DMS 273 treated with DMSO at 0.1 percent for 48 hours (cell line): ENCODE results near the gene TMEM207.

ENCODE experiments used
- DNase-seq: peaks from one replicate; lab custom pipeline; 2025; lab: John Stamatoyannopoulos, UW

TMEM207 gene

DNA sequence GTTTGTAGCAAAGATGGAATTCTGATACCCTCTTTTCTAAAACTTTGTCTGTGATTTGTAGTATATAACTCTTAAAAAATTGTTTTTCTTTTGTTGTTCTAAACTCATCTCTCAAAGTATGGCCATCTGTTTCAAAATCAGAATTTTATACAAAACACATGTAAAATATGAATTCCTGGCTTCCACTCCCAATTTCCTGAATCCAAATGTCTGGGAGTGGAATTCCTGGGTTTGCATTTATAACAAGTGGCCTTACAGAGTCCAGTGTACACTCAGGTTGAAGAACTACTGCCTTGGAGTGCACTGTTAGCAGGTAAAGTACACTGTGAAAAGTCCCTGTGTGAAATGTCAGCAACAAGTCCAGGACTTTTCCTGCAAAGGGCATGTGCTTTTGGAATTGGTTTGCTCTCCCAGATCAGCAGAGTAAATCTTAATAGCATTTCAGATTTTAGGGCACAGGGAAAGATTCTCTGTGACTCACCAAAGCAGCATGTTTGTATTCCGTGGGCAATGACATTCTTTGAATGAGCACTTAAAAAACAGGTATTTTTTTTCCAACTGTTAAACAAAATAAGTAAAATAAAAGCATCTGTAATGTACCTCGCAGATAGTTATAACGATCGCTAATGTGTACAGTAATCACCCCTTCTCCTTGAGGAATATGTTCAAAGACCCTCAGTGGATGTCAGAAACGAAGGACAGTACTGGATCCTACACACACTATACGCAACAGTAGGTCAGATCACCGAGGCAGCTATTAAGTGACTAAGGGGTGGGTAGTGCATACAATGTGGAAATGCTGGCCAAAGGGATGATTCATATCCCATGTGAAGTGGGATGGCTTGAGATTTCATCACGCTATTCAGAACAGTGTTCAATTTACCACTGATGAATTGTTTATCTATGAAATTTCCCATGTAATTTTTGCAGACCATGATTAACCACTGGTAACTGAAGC lies 63.7 kb downstream of the TMEM207 start:
- no peak for DNase-seq

DNA sequence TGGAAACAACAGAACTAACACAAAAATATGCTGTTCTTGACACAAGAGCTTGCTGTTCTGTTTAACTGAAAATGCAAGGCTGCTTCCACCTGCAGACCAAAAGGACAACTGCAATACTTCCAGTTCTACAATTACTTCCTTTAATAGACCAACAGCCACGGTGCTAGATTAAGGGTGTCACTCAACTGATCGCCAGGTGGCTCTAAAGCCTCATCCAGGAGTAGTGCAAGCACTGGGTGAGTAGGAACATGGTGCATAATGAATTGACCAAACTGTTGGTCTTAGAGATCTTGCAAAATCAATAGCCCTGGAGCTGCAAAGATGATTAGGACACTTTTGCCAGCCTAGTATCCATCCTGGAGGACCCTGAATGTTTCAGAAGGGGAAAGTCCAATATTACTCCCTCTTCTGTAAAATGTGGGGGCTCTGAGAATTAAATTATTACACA lies 65.4 kb downstream of the TMEM207 start:
- DNase-seq: peak; percentile 5

DNA sequence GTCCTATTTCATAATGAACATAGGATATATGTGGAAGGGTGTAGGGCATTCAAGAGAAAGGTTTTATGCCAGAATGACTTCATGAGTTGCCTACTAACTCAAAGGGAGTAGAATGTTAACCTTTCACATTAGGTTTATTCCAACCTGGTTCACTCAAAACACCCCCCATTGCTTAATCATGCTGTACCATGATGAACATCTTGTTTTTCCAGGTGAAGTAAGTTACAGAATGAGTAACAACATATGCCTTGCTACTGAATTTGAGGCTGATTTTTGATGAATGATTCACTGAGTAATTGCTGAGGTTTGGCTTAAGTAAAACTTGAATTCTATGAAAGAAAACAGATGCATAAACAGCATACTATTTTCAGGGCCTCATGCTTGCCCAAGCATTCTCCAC lies 67.6 kb downstream of the TMEM207 start:
- no peak for DNase-seq

DNA sequence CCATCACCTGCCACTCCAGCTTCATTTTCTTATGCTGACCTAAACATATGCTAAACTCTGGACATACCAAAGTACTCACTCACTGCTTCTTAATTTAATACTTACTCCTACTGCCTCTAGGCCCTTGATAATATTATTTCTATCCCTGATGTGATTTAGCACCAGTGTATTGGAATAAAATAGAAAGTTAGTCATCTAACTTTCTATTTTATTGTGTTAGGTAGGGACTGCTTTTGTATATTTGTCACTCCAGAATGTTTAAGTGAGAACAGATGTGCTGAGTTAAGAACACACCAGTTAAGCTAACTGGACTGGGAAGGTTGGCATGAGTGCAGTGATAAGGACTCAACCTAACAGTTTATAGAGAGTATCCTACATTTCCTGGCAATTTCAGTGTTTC lies 68.3 kb downstream of the TMEM207 start:
- no peak for DNase-seq

DNA sequence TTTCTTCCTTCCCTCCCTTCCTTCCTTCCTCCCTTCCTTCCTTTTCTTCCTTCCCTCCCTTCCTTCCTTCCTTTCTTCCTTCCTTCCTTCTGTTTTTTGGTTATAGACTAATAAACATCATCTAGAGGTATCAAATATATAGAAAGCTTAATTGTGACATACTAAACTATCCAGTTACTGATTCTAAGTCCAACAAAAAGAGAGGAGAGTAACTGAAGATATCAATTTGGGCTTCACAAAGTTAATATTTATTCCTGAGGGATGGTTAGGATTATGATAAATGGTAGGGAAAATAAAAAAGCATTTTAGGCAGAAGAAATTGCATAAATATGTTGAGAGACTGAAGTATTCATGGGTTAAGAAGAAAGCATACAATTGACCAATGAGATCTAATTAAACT lies 69.5 kb downstream of the TMEM207 start:
- DNase-seq: no peak
